ENCODE results near the gene MNX1. TPM values are rescaled to one million over a fixed set of nuclear protein-coding genes. Genes with fewer than 3 reads are reported as not detected.

The MNX1 gene
- total and polyA plus RNA-seq, 9 of the 15 experiments (the other 6 are each of a cell fraction or from before 2014, with no cell fraction given): 0.15 to 8.0 (median 1.4) TPM

- no peak for TF ChIP-seq JUN (IDR thresholded peaks at IDR 0.05; ENCODE audit: borderline replicate concordance, low read depth, low read length)
- TF ChIP-seq JUN (CRISPR knock-in tag; IDR thresholded peaks at IDR 0.05; ENCODE audit: borderline replicate concordance): 0 out of 2 replicates have a peak, but pooled peaks have one; percentile 55
- TF ChIP-seq ZNF121 (CRISPR knock-in tag; conservative IDR thresholded peaks at IDR 0.05): 0 out of 2 replicates have a peak, but pooled peaks have one; percentile 9
- peak; percentile 91 for TF ChIP-seq MGA (IDR thresholded peaks at IDR 0.05)
- no peak for TF ChIP-seq PRPF4 (IDR thresholded peaks at IDR 0.05; ENCODE audit: insufficient read depth, low read depth, low read length, poor library complexity, severe bottlenecking)
- peak in 1 of 2 experiments; percentile 69; a peak in 2 of 4 replicates for TF ChIP-seq FOXA3 (CRISPR knock-in tag; conservative IDR thresholded peaks at IDR 0.05 in 1 of 2, IDR thresholded peaks at IDR 0.05 in 1 of 2)
- TF ChIP-seq MYC (IDR thresholded peaks at IDR 0.05; ENCODE audit: low read depth, low read length): no peak
- no peak for TF ChIP-seq MYC (CRISPR knock-in tag; IDR thresholded peaks at IDR 0.05; ENCODE audit: borderline replicate concordance, low read depth)
- no peak for TF ChIP-seq DPF2 (IDR thresholded peaks at IDR 0.05)
- TF ChIP-seq GMEB1 (CRISPR knock-in tag; IDR thresholded peaks at IDR 0.05): no peak
Measured at GRCh38 chr7:157011333-157012112, 1.1 kb upstream of the MNX1 start (continued).
